IMR-90 (cell line): Measurements from ENCODE around the gene OAS1. TPM values are rescaled to one million over a fixed set of nuclear protein-coding genes. Genes with fewer than 3 reads are reported as not detected.

Experiments
- ATAC-seq: fragments of 200-7000 bp; cut with Tn5 transposase; 2 replicates; pipeline ENCODE4 v1.9.1; 2020; ENCODE audit warnings: low read depth, mild to moderate bottlenecking, moderate library complexity
- BruUV-seq: library from RNA; stranded (reverse); fragments of 400-500 nt; replicated peaks from 2 replicates; lab custom pipeline; 2021; lab: Mats Ljungman, UMichigan
- CTCF ChIA-PET: fragments of 300-600 bp; formaldehyde crosslinking; extraction: SDS; loops from one replicate; lab custom pipeline; 2021; ENCODE audit warnings: antibody characterized with exemption; lab: Yijun Ruan, JAX
- POLR2A ChIA-PET: fragments of 300-600 bp; sonication (Branson Sonifier 250); formaldehyde crosslinking; loops from one replicate; lab custom pipeline; 2022; ENCODE audit warnings: antibody characterized with exemption; ENCODE audit not compliant: unreplicated experiment; lab: Charles Lee
- DNase-seq: peaks from one replicate; pipeline ENCODE4 v3.0.0; 2013
- H2AFZ ChIP-seq: replicated peaks from 2 replicates; pipeline ENCODE3; 2013; ENCODE audit warnings: low read length, mild to moderate bottlenecking; ENCODE audit not compliant: poor library complexity
- H2AK5ac ChIP-seq: 2 replicates; pipeline ENCODE4 v1.6.1; 2013; ENCODE audit warnings: low read depth, low read length, inconsistent platforms
- H2AK9ac ChIP-seq: replicated peaks from 2 replicates; pipeline ENCODE3; 2013; ENCODE audit warnings: mild to moderate bottlenecking, low read depth, low read length, moderate library complexity; ENCODE audit not compliant: poor library complexity
- H2BK120ac ChIP-seq: 2 replicates; pipeline ENCODE4 v1.6.1; 2013; ENCODE audit warnings: low read depth, low read length, inconsistent platforms
- H2BK15ac ChIP-seq: 3 replicates; pipeline ENCODE4 v1.6.1; 2013; ENCODE audit warnings: low read depth, low read length, inconsistent platforms
- H2BK20ac ChIP-seq: 2 replicates; pipeline ENCODE4 v1.6.1; 2013; ENCODE audit warnings: low read depth, mild to moderate bottlenecking, inconsistent platforms, low read length, moderate library complexity
- H2BK5ac ChIP-seq: 2 replicates; pipeline ENCODE4 v1.6.1; 2013; ENCODE audit warnings: mild to moderate bottlenecking, low read depth, low read length, inconsistent platforms; ENCODE audit not compliant: poor library complexity, severe bottlenecking
- H3K14ac ChIP-seq: replicated peaks from 2 replicates; pipeline ENCODE4 v1.6.1; 2013; ENCODE audit warnings: low read depth, low read length, inconsistent platforms
- H3K18ac ChIP-seq: 2 replicates; pipeline ENCODE4 v1.6.1; 2013; ENCODE audit warnings: low read depth, low read length, control low read depth
- H3K23ac ChIP-seq: 2 replicates; pipeline ENCODE4 v1.6.1; 2013; ENCODE audit warnings: low read depth, low read length, inconsistent platforms
- H3K27ac ChIP-seq: 2 replicates; pipeline ENCODE4 v1.5.1; 2013; ENCODE audit warnings: mild to moderate bottlenecking, control low read depth, low read length; ENCODE audit not compliant: insufficient read depth
- H3K27me3 ChIP-seq: 2 replicates; pipeline ENCODE4 v1.6.1; 2013; ENCODE audit warnings: low read length; ENCODE audit not compliant: control insufficient read depth, insufficient read depth
- H3K36me3 ChIP-seq: 2 replicates; pipeline ENCODE4 v1.6.1; 2013; ENCODE audit warnings: low read length, mixed read lengths; ENCODE audit not compliant: control insufficient read depth, insufficient read depth
- H3K4ac ChIP-seq: 2 replicates; pipeline ENCODE4 v1.6.1; 2013; ENCODE audit warnings: low read depth, low read length, inconsistent platforms
- H3K4me1 ChIP-seq: 2 replicates; pipeline ENCODE4 v1.6.1; 2013; ENCODE audit warnings: low read length, mixed read lengths; ENCODE audit not compliant: control insufficient read depth, insufficient read depth
- H3K4me2 ChIP-seq: 2 replicates; pipeline ENCODE4 v1.6.1; 2013; ENCODE audit warnings: low read depth, mild to moderate bottlenecking, control low read depth, low read length, moderate library complexity
- H3K4me3 ChIP-seq: 2 replicates; pipeline ENCODE4 v1.5.1; 2013; ENCODE audit warnings: low read depth, mild to moderate bottlenecking, control low read depth, low read length, moderate library complexity; ENCODE audit not compliant: insufficient read depth
- H3K56ac ChIP-seq: 2 replicates; pipeline ENCODE4 v1.6.1; 2013; ENCODE audit warnings: low read length, inconsistent platforms; ENCODE audit not compliant: insufficient read depth; ENCODE audit errors: extremely low read depth
- H3K79me1 ChIP-seq, 2 experiments: 2 replicates each; pipeline ENCODE4 v1.6.1; 2013; ENCODE audit warnings: low read length in 2 of 2, inconsistent platforms in 1 of 2, low read depth in 1 of 2
- H3K9ac ChIP-seq: 2 replicates; pipeline ENCODE4 v1.6.1; 2013; ENCODE audit warnings: low read depth, low read length, control low read depth
- H3K9me1 ChIP-seq: 2 replicates; pipeline ENCODE4 v1.6.1; 2013; ENCODE audit warnings: low read length, inconsistent platforms; ENCODE audit not compliant: insufficient read depth
- H3K9me3 ChIP-seq: 2 replicates; pipeline ENCODE4 v1.6.1; 2013; ENCODE audit warnings: low read length; ENCODE audit not compliant: control insufficient read depth, insufficient read depth
- H4K20me1 ChIP-seq: 2 replicates; pipeline ENCODE4 v1.6.1; 2013; ENCODE audit warnings: low read length, inconsistent platforms; ENCODE audit not compliant: insufficient read depth
- H4K5ac ChIP-seq: 2 replicates; pipeline ENCODE4 v1.6.1; 2013; ENCODE audit warnings: mild to moderate bottlenecking, low read depth, low read length, control low read depth
- H4K8ac ChIP-seq, 2 experiments: 2 replicates each; pipeline ENCODE4 v1.6.1; 2013; ENCODE audit warnings: low read depth in 2 of 2, low read length in 2 of 2, control low read depth in 1 of 2, inconsistent platforms in 1 of 2
- H4K91ac ChIP-seq: 2 replicates; pipeline ENCODE4 v1.6.1; 2013; ENCODE audit warnings: low read depth, low read length, inconsistent platforms; ENCODE audit not compliant: insufficient read depth
- CEBPB ChIP-seq: IDR thresholded peaks from 2 replicates; pipeline ENCODE4 v1.6.1; 2012; ENCODE audit warnings: low read depth, low read length, improper control_type of control experiment
- CHD1 ChIP-seq: IDR thresholded peaks from 2 replicates; pipeline ENCODE4 v1.6.1; 2012; ENCODE audit warnings: low read depth, low read length, improper control_type of control experiment
- CTCF ChIP-seq: conservative IDR thresholded peaks from 2 replicates; pipeline ENCODE4 v1.5.1; 2012; ENCODE audit warnings: mild to moderate bottlenecking, low read depth, low read length, improper control_type of control experiment
- ELK1 ChIP-seq: fragments of 150-350 bp; IDR thresholded peaks from 2 replicates; pipeline ENCODE4 v1.6.1; 2016; ENCODE audit warnings: low read depth, mild to moderate bottlenecking, low read length, moderate library complexity, borderline replicate concordance
- FOS ChIP-seq: fragments of 150-350 bp; IDR thresholded peaks from 2 replicates; pipeline ENCODE4 v1.6.1; 2016; ENCODE audit warnings: low read depth, low read length
- MAFK ChIP-seq: IDR thresholded peaks from 2 replicates; pipeline ENCODE4 v1.6.1; 2012; ENCODE audit warnings: low read depth, low read length, improper control_type of control experiment
- MAZ ChIP-seq: IDR thresholded peaks from 2 replicates; pipeline ENCODE4 v1.6.1; 2012; ENCODE audit warnings: low read depth, mild to moderate bottlenecking, low read length, improper control_type of control experiment, moderate library complexity, borderline replicate concordance
- MXI1 ChIP-seq: IDR thresholded peaks from 2 replicates; pipeline ENCODE4 v1.6.1; 2012; ENCODE audit warnings: low read depth, mild to moderate bottlenecking, low read length, moderate library complexity, borderline replicate concordance
- POLR2A ChIP-seq: IDR thresholded peaks from 2 replicates; pipeline ENCODE4 v1.6.1; 2012; ENCODE audit warnings: mild to moderate bottlenecking, low read depth, low read length
- RAD21 ChIP-seq: IDR thresholded peaks from 2 replicates; pipeline ENCODE4 v1.6.1; 2012; ENCODE audit warnings: low read length, improper control_type of control experiment
- RCOR1 ChIP-seq: IDR thresholded peaks from 2 replicates; pipeline ENCODE4 v1.6.1; 2012; ENCODE audit warnings: mild to moderate bottlenecking, low read length, improper control_type of control experiment; ENCODE audit not compliant: insufficient replicate concordance
- RFX5 ChIP-seq: IDR thresholded peaks from 2 replicates; pipeline ENCODE4 v1.8.0; 2012; ENCODE audit warnings: low read depth, mild to moderate bottlenecking, low read length, moderate library complexity
- WGBS, 2 experiments: methylation state at CpG; one replicate each; pipeline versions ENCODE4 v1.1.5 to v1.1.7; 2013; ENCODE audit warnings: missing lambda C conversion rate in 2 of 2; ENCODE audit not compliant: insufficient read length in 1 of 2; ENCODE audit errors: extremely low coverage in 2 of 2; 5-methylcytosine and 5-hydroxymethylcytosine counted together
- dilution Hi-C: fragments of 300-500 bp; cut with HindIII; formaldehyde crosslinking; loops from one replicate; pipeline ENCODE4 v1.14.3; 2018; ENCODE audit warnings: low sequenced_read_pairs; ENCODE audit not compliant: unreplicated experiment
- in situ Hi-C: fragments of 300-500 bp; cut with MboI; formaldehyde crosslinking; loops from 3 replicates; pipeline ENCODE4 v1.14.3; 2019; ENCODE audit warnings: low sequenced_read_pairs, inconsistent platforms, mixed read lengths
- intact Hi-C: fragments of 100-400 bp; cut with micrococcal nuclease; formaldehyde crosslinking; loops from 2 replicates; pipeline ENCODE4 v1.10.0; 2022
- polyA plus RNA-seq, 3 experiments: library from polyadenylated mRNA; depleted of rRNA; stranded (reverse); fragments of >200 nt; gene quantifications; 2 replicates each; pipeline ENCODE4 v1.2.3, GENCODE V29; 2012; ENCODE audit warnings: low replicate concordance in 1 of 3
- total RNA-seq: library from RNA; depleted of rRNA; stranded (reverse); fragments of >200 nt; gene quantifications from 2 replicates; pipeline ENCODE4 v1.2.3, GENCODE V29; 2012

Gene OAS1
- total and polyA plus RNA-seq, 2 of the 4 experiments (the other 2 are of a cell fraction), result not detected

GRCh38 chr12:112901271-112901670 is 5.5 kb upstream of the OAS1 start:
- Histone ChIP-seq H3K56ac (no peak overlapping the region), H2BK120ac (no peak overlapping the region), H2BK15ac (no peak overlapping the region), H3K9ac (no peak overlapping the region), H2BK5ac (no peak overlapping the region), H3K36me3 (no peaks in the 10 kb centered on the region), H4K20me1 (no peaks in the 10 kb centered on the region), H3K23ac (no peak overlapping the region), H4K5ac (no peak overlapping the region), H2AFZ (no peak overlapping the region), H4K8ac (no peak overlapping the region), H3K4me2 (no peak overlapping the region), H2AK9ac (no peak overlapping the region), H3K27me3 (no peaks in the 10 kb centered on the region), H3K18ac (no peak overlapping the region), H3K9me1 (no peaks in the 10 kb centered on the region), H3K4me1 (no peaks in the 10 kb centered on the region), H3K27ac (no peak overlapping the region), H3K4ac (no peak overlapping the region), H2BK20ac (no peak overlapping the region), H3K4me3 (no peak overlapping the region), H3K79me1 (no peaks in the 10 kb centered on the region), H2AK5ac (no peak overlapping the region), H3K14ac (no peak overlapping the region), H4K91ac (no peak overlapping the region), H3K9me3 (no peaks in the 10 kb centered on the region)
- no peak for ATAC-seq
- in situ Hi-C loops (no loop called here), dilution Hi-C loops (no loop called here), intact Hi-C loops (no loop called here)
- CTCF ChIA-PET, result interaction anchor here (0.8 kb wide), 1 partner anchor 9 kb away, joined by 3 read pairs; no protein-coding TSS in a partner anchor
- POLR2A ChIA-PET, result no interaction called here
- TF ChIP-seq CEBPB, result no peak
- TF ChIP-seq ELK1, result no peak
- no peak for TF ChIP-seq CHD1
- no peak for TF ChIP-seq MAFK
- TF ChIP-seq RFX5, result no peak
- TF ChIP-seq POLR2A, result no peak
- TF ChIP-seq MXI1, result no peak
- TF ChIP-seq RCOR1, result no peak
- TF ChIP-seq RAD21, result no peak
- TF ChIP-seq CTCF, result no peak
- no peak for TF ChIP-seq FOS
- TF ChIP-seq MAZ, result no peak
- no TSS peak for BruUV-seq
- no peak for DNase-seq
- no CpG with 5 or more reads among the region's 2 CpGs for WGBS, 2 experiments
